H1 (cell line): ENCODE data around the gene FGF11. TPM values are rescaled to one million over a fixed set of nuclear protein-coding genes. Genes with fewer than 3 reads are reported as not detected.

Source experiments
- CTCF ChIA-PET: fragments of 300-600 bp; sonication (Branson Sonifier 250); formaldehyde crosslinking; loops from one replicate; lab custom pipeline; 2021; ENCODE audit not compliant: partially characterized antibody; lab: Charles Lee
- POLR2A ChIA-PET: fragments of 300-600 bp; sonication (Branson Sonifier 250); formaldehyde crosslinking; loops from one replicate; lab custom pipeline; 2021; ENCODE audit warnings: inconsistent platforms; ENCODE audit not compliant: partially characterized antibody; lab: Charles Lee
- DNase-seq, 2 experiments: peaks; one replicate each; pipeline versions ENCODE4 v3.0.0 to v3.0.0-alpha.2; 2010 to 2022; ENCODE audit warnings: low spot score in 2 of 2, low read depth in 1 of 2, mixed read lengths in 1 of 2
- FAIRE-seq: peaks from 2 replicates; lab custom pipeline; 2011; peaks lifted over from hg19 to GRCh38; lab: Jason Lieb, UNC
- H2AFZ ChIP-seq: 2 replicates; pipeline ENCODE4 v1.8.1; 2012; ENCODE audit warnings: low read length, inconsistent platforms
- H2AK5ac ChIP-seq: 2 replicates; pipeline ENCODE4 v1.6.1; 2013; ENCODE audit warnings: low read depth, low read length
- H2BK120ac ChIP-seq: replicated peaks from 2 replicates; pipeline ENCODE3; 2013; ENCODE audit warnings: low read depth, low read length, inconsistent platforms
- H2BK12ac ChIP-seq: 2 replicates; pipeline ENCODE4 v1.6.1; 2013; ENCODE audit warnings: low read depth, low read length
- H2BK15ac ChIP-seq: 2 replicates; pipeline ENCODE4 v1.6.1; 2013; ENCODE audit warnings: low read length
- H2BK20ac ChIP-seq: 2 replicates; pipeline ENCODE4 v1.6.1; 2013; ENCODE audit warnings: low read length
- H2BK5ac ChIP-seq: 2 replicates; pipeline ENCODE4 v1.6.1; 2013; ENCODE audit warnings: low read depth, low read length
- H3K14ac ChIP-seq: 2 replicates; pipeline ENCODE4 v1.6.1; 2013; ENCODE audit warnings: inconsistent platforms; ENCODE audit not compliant: insufficient read length
- H3K18ac ChIP-seq: 2 replicates; pipeline ENCODE4 v1.6.1; 2013; ENCODE audit warnings: low read length; ENCODE audit errors: extremely low read depth
- H3K23ac ChIP-seq: 2 replicates; pipeline ENCODE4 v1.6.1; 2013; ENCODE audit warnings: inconsistent platforms; ENCODE audit not compliant: insufficient read length
- H3K23me2 ChIP-seq: 2 replicates; pipeline ENCODE4 v1.6.1; 2013; ENCODE audit warnings: low read depth, low read length
- H3K27ac ChIP-seq: 2 replicates; pipeline ENCODE4 v1.6.1; 2011; ENCODE audit warnings: low read depth, low read length, inconsistent platforms
- H3K27me3 ChIP-seq, 4 experiments: replicated peaks in 1 of 4; 1 replicate in 1 of 4; 2 replicates in 3 of 4; pipeline versions ENCODE4 v1.6.1 to v1.8.1; 2011 to 2013; ENCODE audit warnings: low read length in 3 of 4, mild to moderate bottlenecking in 3 of 4, inconsistent platforms in 2 of 4, mixed read lengths in 2 of 4, moderate library complexity in 1 of 4; ENCODE audit not compliant: control insufficient read depth in 3 of 4, insufficient read depth in 3 of 4; ENCODE audit errors: extremely low read depth in 1 of 4
- H3K36me3 ChIP-seq, 4 experiments: 2 replicates each; pipeline versions ENCODE4 v1.6.1 to v1.8.1; 2011 to 2013; ENCODE audit warnings: mild to moderate bottlenecking in 4 of 4, low read length in 3 of 4, moderate library complexity in 2 of 4, control low read depth in 1 of 4, inconsistent platforms in 1 of 4; ENCODE audit not compliant: insufficient read depth in 4 of 4, control insufficient read depth in 2 of 4
- H3K4ac ChIP-seq: replicated peaks from 2 replicates; pipeline ENCODE3; 2013; ENCODE audit warnings: low read length, low read depth, mixed read lengths, inconsistent platforms; ENCODE audit not compliant: insufficient read length
- H3K4me1 ChIP-seq, 4 experiments: replicated peaks in 1 of 4; 1 replicate in 1 of 4; 2 replicates in 3 of 4; pipeline versions ENCODE4 v1.6.1 to v1.8.1; 2011 to 2013; ENCODE audit warnings: low read length in 3 of 4, inconsistent platforms in 2 of 4, mixed read lengths in 1 of 4; ENCODE audit not compliant: insufficient read depth in 4 of 4, control insufficient read depth in 3 of 4
- H3K4me2 ChIP-seq, 2 experiments: 2 replicates each; pipeline versions ENCODE4 v1.6.1 to v1.8.1; 2011 to 2013; ENCODE audit warnings: low read depth in 2 of 2, low read length in 2 of 2, control low read depth in 1 of 2, inconsistent platforms in 1 of 2, mild to moderate bottlenecking in 1 of 2; ENCODE audit not compliant: insufficient read depth in 1 of 2
- H3K4me3 ChIP-seq, 4 experiments: fragments of 200-600, 300-600 bp in 1 of 4; sonication (generic), shearing (Covaris generic), sonication (Bioruptor Twin) in 1 of 4; 2 replicates each; pipeline versions ENCODE4 v1.5.1 to v1.8.1; 2011 to 2016; ENCODE audit warnings: low read length in 4 of 4, low read depth in 3 of 4, control low read depth in 2 of 4, inconsistent platforms in 2 of 4, mild to moderate bottlenecking in 2 of 4, mixed read lengths in 1 of 4, moderate library complexity in 1 of 4; ENCODE audit not compliant: insufficient read depth in 2 of 4; ENCODE audit errors: extremely low read depth in 1 of 4
- H3K56ac ChIP-seq: replicated peaks from 2 replicates; pipeline ENCODE3; 2013; ENCODE audit warnings: low read depth, mild to moderate bottlenecking, mixed read lengths, low read length, inconsistent platforms; ENCODE audit not compliant: insufficient read length
- H3K79me1 ChIP-seq: 2 replicates; pipeline ENCODE4 v1.6.1; 2013; ENCODE audit warnings: low read depth, low read length, control low read depth
- H3K79me2 ChIP-seq, 2 experiments: 2 replicates each; pipeline versions ENCODE4 v1.6.1 to v1.8.1; 2012 to 2013; ENCODE audit warnings: low read length in 2 of 2, mild to moderate bottlenecking in 2 of 2, inconsistent platforms in 1 of 2; ENCODE audit not compliant: insufficient read depth in 2 of 2, control insufficient read depth in 1 of 2
- H3K9ac ChIP-seq, 4 experiments: replicated peaks in 1 of 4; 1 replicate in 1 of 4; 2 replicates in 3 of 4; pipeline versions ENCODE4 v1.6.1 to v1.8.1; 2011 to 2013; ENCODE audit warnings: low read depth in 3 of 4, low read length in 3 of 4, control low read depth in 2 of 4, mild to moderate bottlenecking in 2 of 4, moderate library complexity in 2 of 4, inconsistent platforms in 1 of 4; ENCODE audit errors: extremely low read depth in 1 of 4
- H3K9me3 ChIP-seq, 2 experiments: 2 replicates each; pipeline versions ENCODE4 v1.6.1 to v1.8.1; 2012 to 2013; ENCODE audit warnings: mild to moderate bottlenecking in 2 of 2, moderate library complexity in 2 of 2, control low read depth in 1 of 2, inconsistent platforms in 1 of 2, low read depth in 1 of 2, low read length in 1 of 2, mixed read lengths in 1 of 2; ENCODE audit not compliant: insufficient read depth in 2 of 2
- H4K20me1 ChIP-seq, 2 experiments: replicated peaks in 1 of 2; 2 replicates each; pipeline versions ENCODE3 to v1.8.1; 2011 to 2013; ENCODE audit warnings: inconsistent platforms in 2 of 2, low read length in 2 of 2, mild to moderate bottlenecking in 1 of 2; ENCODE audit not compliant: insufficient read depth in 2 of 2, control insufficient read depth in 1 of 2
- H4K5ac ChIP-seq: 2 replicates; pipeline ENCODE4 v1.6.1; 2013; ENCODE audit warnings: low read length, low read depth, mixed read lengths, inconsistent platforms; ENCODE audit not compliant: insufficient read length
- H4K8ac ChIP-seq: 2 replicates; pipeline ENCODE4 v1.8.0; 2013; ENCODE audit warnings: mild to moderate bottlenecking, moderate library complexity, low read length, inconsistent platforms; ENCODE audit not compliant: insufficient read depth; ENCODE audit errors: extremely low read depth
- H4K91ac ChIP-seq: replicated peaks from 2 replicates; pipeline ENCODE3; 2013; ENCODE audit warnings: low read length, mixed read lengths, inconsistent platforms; ENCODE audit not compliant: insufficient read length
- BRCA1 ChIP-seq: IDR thresholded peaks from 2 replicates; pipeline ENCODE4 v1.6.1; 2012; ENCODE audit warnings: low read depth, low read length, improper control_type of control experiment
- E2F6 ChIP-seq: IDR thresholded peaks from 2 replicates; pipeline ENCODE4 v1.6.1; 2012; ENCODE audit warnings: inconsistent platforms
- KDM4A ChIP-seq: IDR thresholded peaks from one replicate; pipeline ENCODE4 v1.7.1; 2012; ENCODE audit warnings: low read depth, mild to moderate bottlenecking, moderate library complexity, low read length, inconsistent platforms; ENCODE audit not compliant: severe bottlenecking
- KDM5A ChIP-seq: fragments of 200-600 bp; IDR thresholded peaks from 2 replicates; pipeline ENCODE4 v1.7.1; 2012; ENCODE audit warnings: mild to moderate bottlenecking, low read length, inconsistent platforms, mixed read lengths
- RBBP5 ChIP-seq: IDR thresholded peaks from 2 replicates; pipeline ENCODE4 v1.7.1; 2012; ENCODE audit warnings: low read depth, mild to moderate bottlenecking, inconsistent platforms, low read length, moderate library complexity, borderline replicate concordance
- RXRA ChIP-seq: IDR thresholded peaks from 2 replicates; pipeline ENCODE4 v1.6.1; 2011; ENCODE audit warnings: low read depth, mild to moderate bottlenecking, low read length, moderate library complexity; ENCODE audit not compliant: insufficient read depth
- SAP30 ChIP-seq: fragments of 300-600 bp; sonication (generic); IDR thresholded peaks from 2 replicates; pipeline ENCODE4 v1.7.1; 2012; ENCODE audit warnings: low read length, moderate library complexity, mild to moderate bottlenecking, inconsistent platforms; ENCODE audit not compliant: insufficient read depth, insufficient replicate concordance
- SIRT6 ChIP-seq: IDR thresholded peaks from one replicate; pipeline ENCODE4 v1.7.1; 2012; ENCODE audit warnings: low read length, inconsistent platforms
- SP1 ChIP-seq: IDR thresholded peaks from 2 replicates; pipeline ENCODE4 v1.6.1; 2011; ENCODE audit warnings: low read depth, low read length
- WGBS, 2 experiments: shearing (Covaris generic) in 1 of 2; methylation state at CpG; one replicate each; pipeline versions ENCODE4 v1.1.6 to v1.1.7; 2013 to 2015; ENCODE audit warnings: low lambda C conversion rate in 2 of 2, mixed read lengths in 2 of 2, inconsistent platforms in 1 of 2, low coverage in 1 of 2, missing lambda C conversion rate in 1 of 2; ENCODE audit not compliant: insufficient replicate concordance in 2 of 2, insufficient coverage in 1 of 2, insufficient read length in 1 of 2; ENCODE audit errors: extremely low coverage in 1 of 2, missing lambda C conversion rate in 1 of 2; 5-methylcytosine and 5-hydroxymethylcytosine counted together
- polyA plus RNA-seq, 7 experiments: library from polyadenylated mRNA; depleted of rRNA in 3 of 7; stranded (reverse) in 5 of 7; unstranded in 2 of 7; fragments of >200 nt in 5 of 7; fragments of 200-250 nt in 2 of 7; gene quantifications; 1 replicate in 5 of 7; 2 replicates in 1 of 7; 4 replicates in 1 of 7; pipeline versions ENCODE4 v1.2.1 to v1.2.3, GENCODE V29; 2011 to 2013; ENCODE audit warnings: missing spikeins in 2 of 7, mixed read lengths in 2 of 7
- total RNA-seq: library from RNA; stranded (reverse); fragmentation: NEBNext Ultra II Directional; extraction: Animal tissue kit (Norgen Biotek cat#: 25700); gene quantifications from 2 replicates; pipeline ENCODE4 v1.2.1, GENCODE V29; 2021

FGF11 gene
- total and polyA plus RNA-seq, 2 of the 8 experiments (the other 6 are each of a cell fraction or from before 2014, with no cell fraction given) = 11.8 to 26.1 TPM

- no peak overlapping the region for H3K9ac ChIP-seq
- H4K5ac ChIP-seq = no peak overlapping the region
- no peak overlapping the region for H2BK15ac ChIP-seq
- H4K20me1 ChIP-seq = peaks cover 2 to 10% of the 10 kb centered on the region in 2 experiments
- no peak overlapping the region for H3K23ac ChIP-seq
- H2BK12ac ChIP-seq = no peak overlapping the region
- H3K36me3 ChIP-seq = peaks cover 0 to 30% (median 10%) of the 10 kb centered on the region in 4 experiments; a peak in 5 of 8 replicates
- H3K18ac ChIP-seq = no peak overlapping the region
- no peak overlapping the region for H2BK20ac ChIP-seq
- H3K56ac ChIP-seq = no peak overlapping the region
- no peak for DNase-seq
- peaks cover 14% of the 10 kb centered on the region; the same call in 1 of the 2 replicates for H3K23me2 ChIP-seq
- ChIA-PET POLR2A (interaction anchor here (1.3 to 4.9 kb wide), 2 partner anchors 12 to 17 kb away, joined by 4 to 29 read pairs; partner anchors contain the start of gene TMEM256), CTCF (interaction anchor here (1.5 to 2.8 kb wide), 2 partner anchors 65 to 170 kb away, joined by 5 to 8 read pairs; partner anchors contain the start of gene SENP3)
- no peak overlapping the region for H3K27ac ChIP-seq
- no peak overlapping the region for H2BK5ac ChIP-seq
- H3K4me2 ChIP-seq = no peak overlapping the region
- H4K8ac ChIP-seq = no peak overlapping the region
- H3K9me3 ChIP-seq = no peaks in the 10 kb centered on the region
- H4K91ac ChIP-seq = no peak overlapping the region
- no peak overlapping the region for H2AK5ac ChIP-seq
- H3K79me1 ChIP-seq = no peaks in the 10 kb centered on the region; the same call in 1 of the 2 replicates
- no peak overlapping the region for H2BK120ac ChIP-seq
- H3K79me2 ChIP-seq = no peaks in the 10 kb centered on the region
- TF ChIP-seq SP1 (no peak), BRCA1 (no peak), E2F6 (no peak), KDM4A (no peak), SAP30 (no peak), KDM5A (no peak), SIRT6 (no peak), RXRA (no peak), RBBP5 (no peak)
- no peaks in the 10 kb centered on the region for H3K27me3 ChIP-seq
- no peak overlapping the region for H3K14ac ChIP-seq
- no peak overlapping the region for H3K4me3 ChIP-seq
- H3K4ac ChIP-seq = no peak overlapping the region
- FAIRE-seq = no peak
- 93% methylated on average over 2 of the region's 2 CpGs; no CpG with 5 or more reads in 1 of the 2 experiments for WGBS, 2 experiments
- peaks cover 0 to 9% (median 3%) of the 10 kb centered on the region in 4 experiments; a peak in 6 of 7 replicates for H3K4me1 ChIP-seq
- H2AFZ ChIP-seq = no peak overlapping the region
Observed at GRCh38 chr17:7391307-7391706, 48.0 kb upstream of the FGF11 start.
